Activated T-cell treated with anti-CD3 and anti-CD28 coated beads, Interleukin-2, amount 50 U/mL, for 24 hours (primary cell): Measurements from ENCODE around the gene AXIN1.
"Not testable (repeated sequence)": the region's sequence is repeated elsewhere in the genome, so short reads cannot be mapped to it uniquely, and the experiment has no call there.

Experiments used
- DNase-seq: peaks from one replicate; pipeline ENCODE4 v3.0.0-alpha.2; 2020
- H3K27ac Mint-ChIP-seq: 2 replicates; pipeline ENCODE4 v1.8.0; 2020; ENCODE audit warnings: mild to moderate bottlenecking, mixed read lengths
- H3K27me3 Mint-ChIP-seq: 2 replicates; pipeline ENCODE4 v1.8.0; 2020; ENCODE audit warnings: mixed read lengths
- H3K36me3 Mint-ChIP-seq: 2 replicates; pipeline ENCODE4 v1.8.0; 2020; ENCODE audit warnings: low read depth, mixed read lengths
- H3K4me1 Mint-ChIP-seq: 2 replicates; pipeline ENCODE4 v1.8.0; 2020; ENCODE audit warnings: low read depth, mixed read lengths
- H3K4me3 Mint-ChIP-seq: 2 replicates; pipeline ENCODE4 v1.8.0; 2020; ENCODE audit warnings: mild to moderate bottlenecking, moderate library complexity, mixed read lengths
- H3K9me3 Mint-ChIP-seq: 2 replicates; pipeline ENCODE4 v1.8.0; 2020; ENCODE audit warnings: mixed read lengths

Gene AXIN1

GRCh38 chr16:354971-355461 lies 2.5 kb upstream of the AXIN1 start:
- no peak overlapping the region for H3K4me3 Mint-ChIP-seq

GRCh38 chr16:354291-354881 lies 1.9 kb upstream of the AXIN1 start:
- Mint-ChIP-seq H3K4me1 (peaks cover 40% of the 10 kb centered on the region), H3K4me3 (no peak overlapping the region), H3K9me3 (no peaks in the 10 kb centered on the region), H3K36me3 (peaks cover 14% of the 10 kb centered on the region), H3K27ac (no peak overlapping the region), H3K27me3 (no peaks in the 10 kb centered on the region)
- no peak for DNase-seq

More at GRCh38 chr16:354971-355461, 2.5 kb upstream of the AXIN1 start:
- H3K9me3 Mint-ChIP-seq: no peaks in the 10 kb centered on the region
- DNase-seq: no peak
- H3K36me3 Mint-ChIP-seq: peaks cover 8% of the 10 kb centered on the region
- H3K27ac Mint-ChIP-seq: peak overlapping the region; percentile 66
- H3K4me1 Mint-ChIP-seq: peaks cover 34% of the 10 kb centered on the region
- H3K27me3 Mint-ChIP-seq: no peaks in the 10 kb centered on the region

GRCh38 chr16:353404-354290 lies 1.1 kb upstream of the AXIN1 start:
- no peaks in the 10 kb centered on the region for H3K27me3 Mint-ChIP-seq
- H3K36me3 Mint-ChIP-seq: peaks cover 14% of the 10 kb centered on the region
- no peak for DNase-seq
- H3K9me3 Mint-ChIP-seq: no peaks in the 10 kb centered on the region
- H3K4me3 Mint-ChIP-seq: no peak overlapping the region
- H3K27ac Mint-ChIP-seq: no peak overlapping the region
- H3K4me1 Mint-ChIP-seq: peaks cover 44% of the 10 kb centered on the region

- Mint-ChIP-seq H3K36me3 (peaks cover 22% of the 10 kb centered on the region), H3K27me3 (no peaks in the 10 kb centered on the region), H3K4me1 (peaks cover 61% of the 10 kb centered on the region), H3K27ac (peak overlapping the region; percentile 87), H3K4me3 (peak overlapping the region; percentile 83), H3K9me3 (no peaks in the 10 kb centered on the region)
- DNase-seq: no peak
Observed at GRCh38 chr16:351804-352520, 561 bp downstream of the AXIN1 start.

- no peak overlapping the region for H3K27ac Mint-ChIP-seq
- peaks cover 40% of the 10 kb centered on the region for H3K36me3 Mint-ChIP-seq
- no peaks in the 10 kb centered on the region for H3K9me3 Mint-ChIP-seq
- DNase-seq: no peak
- H3K4me3 Mint-ChIP-seq: peak overlapping the region; percentile 83
- H3K27me3 Mint-ChIP-seq: no peaks in the 10 kb centered on the region
- H3K4me1 Mint-ChIP-seq: peaks cover 72% of the 10 kb centered on the region
Observed at GRCh38 chr16:350203-350602, 2.3 kb downstream of the AXIN1 start.

- peak overlapping the region; percentile 28 for H3K27ac Mint-ChIP-seq
- no peak for DNase-seq
- peaks cover 50% of the 10 kb centered on the region for H3K36me3 Mint-ChIP-seq
- no peaks in the 10 kb centered on the region for H3K27me3 Mint-ChIP-seq
- H3K4me3 Mint-ChIP-seq: no peak overlapping the region
- H3K4me1 Mint-ChIP-seq: peaks cover 70% of the 10 kb centered on the region
- H3K9me3 Mint-ChIP-seq: no peaks in the 10 kb centered on the region
Observed at GRCh38 chr16:349211-349610, 3.3 kb downstream of the AXIN1 start.

GRCh38 chr16:348495-348894 lies 4.0 kb downstream of the AXIN1 start:
- H3K36me3 Mint-ChIP-seq: peaks cover 56% of the 10 kb centered on the region
- H3K27me3 Mint-ChIP-seq, DNase-seq, H3K9me3 Mint-ChIP-seq, H3K4me3 Mint-ChIP-seq: not testable (repeated sequence)
- H3K27ac Mint-ChIP-seq: peak overlapping the region; percentile 31
- peaks cover 68% of the 10 kb centered on the region for H3K4me1 Mint-ChIP-seq

GRCh38 chr16:347203-347602 lies 5.3 kb downstream of the AXIN1 start:
- Mint-ChIP-seq H3K27me3 (no peaks in the 10 kb centered on the region), H3K4me1 (peaks cover 81% of the 10 kb centered on the region), H3K9me3 (no peaks in the 10 kb centered on the region), H3K36me3 (peaks cover 68% of the 10 kb centered on the region), H3K4me3 (no peak overlapping the region), H3K27ac (no peak overlapping the region)
- DNase-seq: no peak

- peaks cover 86% of the 10 kb centered on the region for H3K4me1 Mint-ChIP-seq
- H3K27ac Mint-ChIP-seq: peak overlapping the region; percentile 26
- H3K36me3 Mint-ChIP-seq: peaks cover 73% of the 10 kb centered on the region
- no peaks in the 10 kb centered on the region for H3K9me3 Mint-ChIP-seq
- H3K27me3 Mint-ChIP-seq: no peaks in the 10 kb centered on the region
- no peak for DNase-seq
- H3K4me3 Mint-ChIP-seq: no peak overlapping the region
Observed at GRCh38 chr16:346587-346986, 5.9 kb downstream of the AXIN1 start.

- no peak for DNase-seq
- peak overlapping the region; percentile 55 for H3K27ac Mint-ChIP-seq
- H3K4me3 Mint-ChIP-seq: no peak overlapping the region
- peaks cover 82% of the 10 kb centered on the region for H3K4me1 Mint-ChIP-seq
- no peaks in the 10 kb centered on the region for H3K9me3 Mint-ChIP-seq
- H3K27me3 Mint-ChIP-seq: no peaks in the 10 kb centered on the region
- peaks cover 74% of the 10 kb centered on the region for H3K36me3 Mint-ChIP-seq
Observed at GRCh38 chr16:345772-346171, 6.8 kb downstream of the AXIN1 start.

- Mint-ChIP-seq H3K4me3 (no peak overlapping the region), H3K9me3 (no peaks in the 10 kb centered on the region), H3K36me3 (peaks cover 61% of the 10 kb centered on the region), H3K27ac (peak overlapping the region; percentile 45), H3K4me1 (peaks cover 79% of the 10 kb centered on the region), H3K27me3 (no peaks in the 10 kb centered on the region)
- DNase-seq: no peak
Observed at GRCh38 chr16:342455-343213, 9.9 kb downstream of the AXIN1 start.

- H3K27me3 Mint-ChIP-seq, DNase-seq, H3K4me3 Mint-ChIP-seq, H3K9me3 Mint-ChIP-seq, H3K27ac Mint-ChIP-seq: not testable (repeated sequence)
- peaks cover 75% of the 10 kb centered on the region for H3K4me1 Mint-ChIP-seq
- H3K36me3 Mint-ChIP-seq: peaks cover 54% of the 10 kb centered on the region
Observed at GRCh38 chr16:341974-342336, 10.6 kb downstream of the AXIN1 start.

- H3K27me3 Mint-ChIP-seq, DNase-seq, H3K9me3 Mint-ChIP-seq, H3K27ac Mint-ChIP-seq, H3K4me3 Mint-ChIP-seq: not testable (repeated sequence)
- Mint-ChIP-seq H3K36me3 (peaks cover 48% of the 10 kb centered on the region), H3K4me1 (peaks cover 71% of the 10 kb centered on the region)
Observed at GRCh38 chr16:341095-341973, 11.2 kb downstream of the AXIN1 start.
